ENCODE data around the gene PHLPP1. TPM values are rescaled to one million over a fixed set of nuclear protein-coding genes. Genes with fewer than 3 reads are reported as not detected.
A peak's percentile ranks its signal among the peaks of the same experiment; 100 is the strongest.

The PHLPP1 gene
- total RNA-seq, 1 experiment from 2014 or later = 13.7 TPM

GRCh38 chr18:62741584-62741983 is 26.2 kb downstream of the PHLPP1 start:
- intact Hi-C loops (cut with micrococcal nuclease; ENCODE audit: unreplicated experiment) = no loop called here
- no TSS peak for BruUV-seq (replicated peaks)
- peaks cover 37% of the 10 kb centered on the region for H3K4me1 ChIP-seq (ENCODE audit: insufficient read depth, low read length, poor library complexity, severe bottlenecking)

GRCh38 chr18:62744076-62744968 is 29.0 kb downstream of the PHLPP1 start:
- peaks cover 37% of the 10 kb centered on the region for H3K4me1 ChIP-seq (ENCODE audit: insufficient read depth, low read length, poor library complexity, severe bottlenecking)
- no TSS peak for BruUV-seq (replicated peaks)
- no peaks in the 10 kb centered on the region for H3K36me3 ChIP-seq (ENCODE audit: insufficient read depth, low read length, poor library complexity, severe bottlenecking)
- no peak for DNase-seq (ENCODE audit: low spot score)
- no peak overlapping the region for H3K4me3 ChIP-seq (ENCODE audit: low read depth, low read length, poor library complexity, severe bottlenecking)
- POLR2A ChIA-PET (ENCODE audit: low non-redundant PET) = no interaction called here
- CTCF ChIA-PET = no interaction called here
- intact Hi-C loops (cut with micrococcal nuclease; ENCODE audit: unreplicated experiment) = no loop called here
- no peaks in the 10 kb centered on the region for H3K27me3 ChIP-seq (replicated peaks; ENCODE audit: insufficient read depth, low read depth, low read length, poor library complexity)
- TF ChIP-seq CTCF (conservative IDR thresholded peaks at IDR 0.05; ENCODE audit: low read depth, low read length) = no peak
- no peak for TF ChIP-seq EZH2 (IDR thresholded peaks at IDR 0.05; ENCODE audit: borderline replicate concordance, low read depth, low read length, poor library complexity, severe bottlenecking)
- H3K27ac ChIP-seq (ENCODE audit: low read depth, low read length, poor library complexity, severe bottlenecking) = no peak overlapping the region
- H3K9me3 ChIP-seq (ENCODE audit: low read depth, low read length, poor library complexity, severe bottlenecking) = no peaks in the 10 kb centered on the region

More at GRCh38 chr18:62741584-62741983, 26.2 kb downstream of the PHLPP1 start:
- POLR2A ChIA-PET (ENCODE audit: low non-redundant PET) = no interaction called here
- Histone ChIP-seq H3K27ac (ENCODE audit: low read depth, low read length, poor library complexity, severe bottlenecking) (peak overlapping the region; percentile 16), H3K4me3 (ENCODE audit: low read depth, low read length, poor library complexity, severe bottlenecking) (no peak overlapping the region), H3K27me3 (replicated peaks; ENCODE audit: insufficient read depth, low read depth, low read length, poor library complexity) (no peaks in the 10 kb centered on the region), H3K9me3 (ENCODE audit: low read depth, low read length, poor library complexity, severe bottlenecking) (no peaks in the 10 kb centered on the region), H3K36me3 (ENCODE audit: insufficient read depth, low read length, poor library complexity, severe bottlenecking) (no peaks in the 10 kb centered on the region)
- CTCF ChIA-PET = no interaction called here
- DNase-seq (ENCODE audit: low spot score) = no peak
- TF ChIP-seq CTCF (conservative IDR thresholded peaks at IDR 0.05; ENCODE audit: low read depth, low read length) = no peak
- no peak for TF ChIP-seq EZH2 (IDR thresholded peaks at IDR 0.05; ENCODE audit: borderline replicate concordance, low read depth, low read length, poor library complexity, severe bottlenecking)

- Histone ChIP-seq H3K27ac (ENCODE audit: low read depth, low read length, poor library complexity, severe bottlenecking) (no peak overlapping the region), H3K4me3 (ENCODE audit: low read depth, low read length, poor library complexity, severe bottlenecking) (no peak overlapping the region), H3K36me3 (ENCODE audit: insufficient read depth, low read length, poor library complexity, severe bottlenecking) (no peaks in the 10 kb centered on the region), H3K9me3 (ENCODE audit: low read depth, low read length, poor library complexity, severe bottlenecking) (no peaks in the 10 kb centered on the region), H3K27me3 (replicated peaks; ENCODE audit: insufficient read depth, low read depth, low read length, poor library complexity) (no peaks in the 10 kb centered on the region), H3K4me1 (ENCODE audit: insufficient read depth, low read length, poor library complexity, severe bottlenecking) (peaks cover 40% of the 10 kb centered on the region)
- POLR2A ChIA-PET (ENCODE audit: low non-redundant PET) = no interaction called here
- CTCF ChIA-PET = no interaction called here
- BruUV-seq (replicated peaks) = no TSS peak
- DNase-seq (ENCODE audit: low spot score) = no peak
- intact Hi-C loops (cut with micrococcal nuclease; ENCODE audit: unreplicated experiment) = no loop called here
- TF ChIP-seq CTCF (conservative IDR thresholded peaks at IDR 0.05; ENCODE audit: low read depth, low read length) (no peak), EZH2 (IDR thresholded peaks at IDR 0.05; ENCODE audit: borderline replicate concordance, low read depth, low read length, poor library complexity, severe bottlenecking) (no peak)
Measured at GRCh38 chr18:62745089-62745751, 29.9 kb downstream of the PHLPP1 start.
